Activated CD8-positive, alpha-beta memory T cell treated with anti-CD3 and anti-CD28 coated beads for 36 hours (primary cell): ENCODE results near the gene RIN3. TPM values are rescaled to one million over a fixed set of nuclear protein-coding genes. Genes with fewer than 3 reads are reported as not detected.
"Not testable (repeated sequence)": the region's sequence is repeated elsewhere in the genome, so short reads cannot be mapped to it uniquely, and the experiment has no call there.

Experiments used
- CTCF ChIA-PET: fragments of 350-600 bp; sonication (Branson Sonifier 250); formaldehyde crosslinking; loops from one replicate; lab custom pipeline; 2021; ENCODE audit warnings: antibody characterized with exemption; lab: Charles Lee
- POLR2A ChIA-PET: fragments of 350-600 bp; sonication (Branson Sonifier 250); formaldehyde crosslinking; loops from one replicate; lab custom pipeline; 2021; ENCODE audit warnings: antibody characterized with exemption; lab: Charles Lee
- total RNA-seq, 2 experiments: library from RNA; stranded (reverse); gene quantifications; one replicate each; pipeline ENCODE4 v1.2.3, GENCODE V29; 2021

RIN3 gene
- total RNA-seq, 2 experiments from 2014 or later: 61.1 to 62.2 TPM

- POLR2A ChIA-PET: interaction anchor here (0.6 to 1.4 kb wide), 2 partner anchors 26 to 90 kb away, joined by 4 to 6 read pairs; no protein-coding TSS in a partner anchor
- CTCF ChIA-PET: interaction anchor here (0.7 to 1.5 kb wide), 8 partner anchors 12 to 168 kb away, joined by 3 to 5 read pairs (median 3); no protein-coding TSS in a partner anchor
These were observed 163.6 kb downstream of the RIN3 start for GRCh38 chr14:92677087-92677668.

GRCh38 chr14:92677955-92678354, 164.4 kb downstream of the RIN3 start:
- ChIA-PET CTCF (interaction anchor here (0.6 to 1.5 kb wide), 4 partner anchors 13 to 64 kb away, joined by 3 to 5 read pairs (median 3); no protein-coding TSS in a partner anchor), POLR2A (no interaction called here)

- CTCF ChIA-PET: no interaction called here
- POLR2A ChIA-PET: no interaction called here
These were observed 165.2 kb downstream of the RIN3 start for GRCh38 chr14:92678766-92679165.

GRCh38 chr14:92679246-92679645, 165.7 kb downstream of the RIN3 start:
- CTCF ChIA-PET: no interaction called here
- POLR2A ChIA-PET: no interaction called here

GRCh38 chr14:92680330-92680729, 166.7 kb downstream of the RIN3 start:
- POLR2A ChIA-PET: not testable (repeated sequence)

GRCh38 chr14:92680781-92681650, 167.4 kb downstream of the RIN3 start:
- POLR2A ChIA-PET: interaction anchor here (0.5 kb wide), 1 partner anchor 560 kb away, joined by 3 read pairs; the partner anchor contains the start of genes CPSF2 and NDUFB1
- CTCF ChIA-PET: interaction anchor here (0.7 to 2.1 kb wide), 14 partner anchors 8 to 559 kb away, joined by 3 to 7 read pairs (median 4); partner anchors contain the start of genes CPSF2 and NDUFB1

More at GRCh38 chr14:92680330-92680729, 166.7 kb downstream of the RIN3 start:
- CTCF ChIA-PET: interaction anchor here (0.7 to 2.1 kb wide), 8 partner anchors 8 to 111 kb away, joined by 3 to 5 read pairs (median 4); no protein-coding TSS in a partner anchor

- POLR2A ChIA-PET: no interaction called here
- CTCF ChIA-PET: no interaction called here
These were observed 169.5 kb downstream of the RIN3 start for GRCh38 chr14:92683041-92683440.

GRCh38 chr14:92684801-92685560, 171.4 kb downstream of the RIN3 start:
- ChIA-PET POLR2A (no interaction called here), CTCF (no interaction called here)

- ChIA-PET POLR2A (no interaction called here), CTCF (no interaction called here)
These were observed 172.3 kb downstream of the RIN3 start for GRCh38 chr14:92685784-92686355.

- POLR2A ChIA-PET: no interaction called here
- CTCF ChIA-PET: no interaction called here
These were observed 172.9 kb downstream of the RIN3 start for GRCh38 chr14:92686411-92686899.

GRCh38 chr14:92686900-92687427, 173.4 kb downstream of the RIN3 start:
- ChIA-PET CTCF (no interaction called here), POLR2A (no interaction called here)

GRCh38 chr14:92687681-92688433, 174.3 kb downstream of the RIN3 start:
- POLR2A ChIA-PET: no interaction called here
- CTCF ChIA-PET: interaction anchor here (0.8 kb wide), 1 partner anchor 8 kb away, joined by 4 read pairs; no protein-coding TSS in a partner anchor

GRCh38 chr14:92688434-92689375, 175.1 kb downstream of the RIN3 start:
- ChIA-PET CTCF (interaction anchor here (0.8 kb wide), 1 partner anchor 8 kb away, joined by 4 read pairs; no protein-coding TSS in a partner anchor), POLR2A (no interaction called here)

GRCh38 chr14:92690171-92691011, 176.8 kb downstream of the RIN3 start:
- POLR2A ChIA-PET: no interaction called here

GRCh38 chr14:92692822-92693226, 179.2 kb downstream of the RIN3 start:
- ChIA-PET POLR2A (interaction anchor here (0.6 kb wide), 1 partner anchor 375 kb away, joined by 5 read pairs; no protein-coding TSS in a partner anchor), CTCF (no interaction called here)

More at GRCh38 chr14:92690171-92691011, 176.8 kb downstream of the RIN3 start:
- CTCF ChIA-PET: interaction anchor here (0.6 to 2.2 kb wide), 7 partner anchors 9 to 155 kb away, joined by 3 to 7 read pairs (median 3); no protein-coding TSS in a partner anchor
